GM21390 (cell line): ENCODE measurements around the gene PRR13.
"Not testable (repeated sequence)": the region's sequence is repeated elsewhere in the genome, so short reads cannot be mapped to it uniquely, and the experiment has no call there.

Experiments used
- ATAC-seq: cut with Tn5 transposase; IDR thresholded peaks from one replicate; pipeline ENCODE4 v1.9.1; 2021; ENCODE audit not compliant: unreplicated experiment

The PRR13 gene

DNA sequence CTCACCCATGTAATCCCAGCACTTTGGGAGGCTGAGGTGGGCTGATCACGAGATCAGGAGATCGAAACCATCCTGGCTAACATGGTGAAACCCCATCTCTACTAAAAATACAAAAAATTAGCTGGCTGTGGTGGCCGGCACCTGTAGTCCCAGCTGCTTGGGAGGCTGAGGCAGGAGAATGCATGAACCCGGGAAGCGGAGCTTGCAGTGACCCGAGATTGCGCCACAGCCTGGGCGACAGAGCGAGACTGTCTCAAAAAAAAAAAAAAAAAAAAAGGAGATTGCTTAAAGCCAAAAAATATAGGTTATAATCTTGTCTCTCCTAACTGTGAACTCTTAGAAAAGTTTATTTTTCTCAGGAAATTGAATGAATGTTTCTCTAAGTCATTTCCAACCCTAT, 6.2 kb upstream of the PRR13 start:
- ATAC-seq = not testable (repeated sequence)

DNA sequence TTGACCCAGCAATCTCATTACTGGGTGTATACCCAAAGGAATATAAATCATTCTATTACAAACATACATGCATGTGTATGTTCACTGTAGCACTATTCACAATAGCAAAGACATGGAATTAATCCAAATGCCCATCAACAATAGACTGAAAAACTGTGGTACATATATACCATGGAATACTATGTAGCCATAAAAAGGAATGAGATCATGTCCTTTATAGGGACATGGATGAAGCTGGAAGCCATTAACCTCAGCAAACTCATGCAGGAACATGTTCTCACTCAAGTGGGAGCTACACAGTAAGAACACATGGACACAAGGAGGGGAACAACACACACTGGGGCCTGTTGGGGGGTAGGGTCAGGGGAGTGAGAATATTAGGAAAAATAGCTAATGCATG, 2.0 kb upstream of the PRR13 start:
- ATAC-seq = not testable (repeated sequence)

DNA sequence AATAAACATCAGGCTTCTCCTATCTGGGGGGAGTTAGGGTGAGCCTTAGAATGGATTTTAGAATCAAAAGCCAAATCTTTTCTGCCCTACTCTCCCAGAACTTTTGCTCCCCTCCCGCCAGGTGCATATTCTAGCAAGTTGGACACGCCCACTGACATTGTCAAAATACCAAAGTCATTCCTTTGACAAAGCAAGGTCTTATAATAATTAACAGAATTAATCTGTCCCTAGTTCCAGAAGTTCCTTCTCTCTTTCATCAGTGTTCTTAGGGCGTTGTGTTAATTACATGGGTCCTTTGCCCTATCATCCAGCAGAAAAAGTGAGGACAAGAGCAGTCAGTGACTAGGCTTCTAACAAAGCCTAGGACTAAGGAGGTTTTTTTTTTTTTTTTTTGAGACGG, 2.4 kb downstream of the PRR13 start:
- ATAC-seq = no peak

DNA sequence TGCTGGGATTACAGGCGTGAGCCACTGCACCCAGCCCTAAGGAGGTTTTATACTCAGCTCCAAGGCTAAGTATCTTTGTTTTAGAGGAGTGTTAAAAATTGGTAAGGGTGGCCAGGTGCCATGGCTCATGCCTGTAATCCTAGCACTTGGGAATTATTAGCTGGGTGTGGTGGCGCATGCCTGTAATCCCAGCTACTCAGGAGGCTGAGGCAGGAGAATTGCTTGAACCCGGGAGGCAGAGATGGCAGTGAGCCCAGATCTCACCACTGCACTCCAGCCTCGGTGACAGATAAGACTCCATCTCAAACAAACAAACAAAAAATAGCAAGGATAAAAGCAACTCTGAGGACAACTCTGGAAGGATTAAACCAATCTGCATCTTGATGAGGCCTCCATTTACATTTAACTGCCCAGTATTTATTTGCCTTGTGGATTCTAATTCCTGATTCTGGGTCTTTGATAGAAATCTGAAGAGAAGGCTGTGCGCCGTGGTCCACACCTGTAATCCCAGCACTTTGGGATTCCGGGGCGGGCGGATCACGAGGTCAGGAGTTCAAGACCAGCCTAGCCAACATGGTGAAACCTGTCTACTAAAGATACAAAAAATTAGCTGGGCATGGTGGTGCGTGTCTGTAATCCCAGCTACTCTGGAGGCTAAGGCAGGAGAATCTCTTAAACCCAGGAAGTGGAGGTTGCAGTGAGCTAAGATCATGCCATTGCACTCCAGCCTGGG, 3.2 kb downstream of the PRR13 start:
- not testable (repeated sequence) for ATAC-seq

DNA sequence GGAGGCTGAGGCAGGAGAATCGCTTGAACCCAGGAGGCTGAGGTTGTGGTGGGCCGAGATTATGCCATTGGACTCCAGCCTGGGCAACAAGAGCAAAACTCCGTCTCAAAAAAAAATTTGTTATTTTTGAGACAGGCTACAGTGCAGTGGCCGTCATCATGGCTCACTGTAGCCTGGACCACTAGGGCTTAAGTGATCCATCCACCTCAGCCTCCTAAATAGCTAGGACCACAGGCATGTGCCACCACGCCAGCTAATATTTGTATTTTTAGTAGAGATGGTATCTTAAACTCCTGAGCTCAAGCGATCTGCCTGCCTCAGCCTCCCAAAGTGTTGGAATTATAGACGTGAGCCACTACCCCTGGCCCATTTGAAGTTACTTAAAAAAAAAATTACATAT, 9.4 kb downstream of the PRR13 start:
- no peak for ATAC-seq

DNA sequence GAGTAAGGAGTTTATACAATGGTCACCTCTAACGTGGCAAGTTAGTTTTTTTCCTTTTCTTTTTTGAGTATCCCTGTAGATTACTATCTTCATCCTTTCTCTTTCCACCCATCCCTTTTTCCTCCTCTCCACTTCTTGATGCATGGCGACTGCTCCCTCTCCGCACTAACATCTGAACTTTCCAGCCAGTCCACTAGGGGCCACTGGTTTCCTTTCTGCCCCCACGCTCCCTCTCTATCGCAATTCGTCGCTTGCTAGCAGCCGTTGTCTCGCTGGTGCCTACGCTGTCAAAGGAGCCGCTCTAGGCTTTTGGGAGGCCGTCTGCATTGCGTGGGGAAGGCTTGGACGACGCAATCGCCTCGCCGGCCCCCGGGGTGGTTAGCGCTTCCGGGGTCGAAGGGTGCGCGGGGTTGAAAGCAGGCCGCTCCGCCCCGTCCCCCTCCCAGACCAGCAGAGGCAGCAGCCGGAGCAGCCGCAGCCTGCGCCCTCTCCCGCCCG, 10.2 kb downstream of the PRR13 start, which contains the start of gene PCBP2:
Gene PCBP2, plus strand, starts transcription at position 442 of the 498 bp plus-strand sequence. CDS start 2,699 bp downstream, outside the sequence.
- ATAC-seq = peak; percentile 95

DNA sequence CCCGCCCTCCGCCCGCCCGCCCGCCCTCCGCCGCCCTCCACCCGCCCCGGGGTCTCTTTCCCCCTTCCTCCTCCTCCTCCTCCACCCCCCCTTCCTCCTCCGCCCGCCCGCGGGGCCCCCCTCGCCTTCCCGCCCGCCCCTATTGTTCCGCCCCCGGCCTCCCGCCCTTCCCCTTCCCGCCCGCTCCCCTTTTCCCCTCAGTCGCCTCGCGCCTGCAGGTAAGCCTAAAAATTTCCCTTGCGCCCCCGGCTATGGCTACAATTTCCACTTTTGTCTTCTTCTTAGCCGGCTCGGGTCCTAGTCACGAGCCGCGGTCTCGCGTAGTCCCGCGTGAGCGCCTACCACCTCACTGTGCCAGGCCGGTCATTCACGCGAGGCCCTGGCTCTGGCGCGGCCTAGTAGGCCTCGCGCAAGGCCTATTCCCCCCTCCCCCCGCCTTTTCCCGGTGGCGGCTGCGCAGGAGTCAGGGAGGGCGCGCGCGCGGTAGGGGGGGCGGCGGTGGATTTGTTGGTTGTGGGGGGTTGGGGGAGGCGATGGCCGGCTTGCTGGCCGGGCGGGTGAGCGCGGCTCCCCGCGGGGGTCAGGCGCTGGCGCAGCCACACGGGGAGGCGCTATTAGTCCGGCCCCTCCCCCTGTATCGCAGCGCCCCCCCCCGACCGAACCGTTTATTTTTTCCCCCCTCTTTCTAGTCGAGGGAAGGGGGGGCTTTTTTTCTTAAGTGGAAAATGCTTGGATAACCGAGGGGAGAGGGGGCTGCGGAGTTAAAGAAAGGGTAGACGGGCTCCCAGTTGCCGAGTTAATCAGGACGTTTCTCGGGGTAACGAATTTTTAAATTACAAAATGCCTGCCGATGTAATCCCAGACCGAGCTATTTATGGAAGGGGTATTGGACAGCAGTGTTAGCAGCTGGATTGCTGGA, 10.9 kb downstream of the PRR13 start:
- ATAC-seq = no peak

DNA sequence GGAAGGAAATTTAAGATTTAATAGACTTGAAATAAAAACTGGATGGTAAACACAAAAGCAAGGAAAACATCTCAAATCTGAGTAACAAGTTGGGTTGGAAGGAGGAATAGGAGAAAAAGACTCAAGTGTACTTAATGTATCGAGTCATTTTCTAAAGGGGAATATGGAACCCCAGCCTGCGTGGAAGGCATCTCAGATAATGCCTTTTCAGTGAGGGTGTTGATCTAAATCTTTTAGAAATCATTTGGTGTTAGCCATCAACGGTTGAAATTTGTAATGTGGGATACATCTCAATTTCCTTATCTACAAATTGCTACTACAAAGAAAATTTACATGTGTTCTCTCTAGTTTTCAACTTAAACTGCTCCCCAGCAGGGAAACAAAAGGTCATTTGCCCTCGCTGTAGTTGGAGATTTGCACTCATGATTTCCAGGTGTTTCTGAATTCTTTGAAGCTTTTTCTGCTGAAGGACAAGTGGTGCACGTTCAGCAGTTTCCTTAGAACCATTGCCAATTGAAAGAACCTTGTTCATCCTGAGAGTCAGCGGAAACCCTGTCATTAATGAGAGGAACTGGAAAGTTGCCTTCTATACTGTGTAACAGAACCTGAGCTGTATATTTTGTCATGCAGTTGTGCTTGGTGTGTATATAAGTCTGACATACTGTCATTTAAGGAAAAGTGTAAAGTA, 12.6 kb downstream of the PRR13 start:
- no peak for ATAC-seq

DNA sequence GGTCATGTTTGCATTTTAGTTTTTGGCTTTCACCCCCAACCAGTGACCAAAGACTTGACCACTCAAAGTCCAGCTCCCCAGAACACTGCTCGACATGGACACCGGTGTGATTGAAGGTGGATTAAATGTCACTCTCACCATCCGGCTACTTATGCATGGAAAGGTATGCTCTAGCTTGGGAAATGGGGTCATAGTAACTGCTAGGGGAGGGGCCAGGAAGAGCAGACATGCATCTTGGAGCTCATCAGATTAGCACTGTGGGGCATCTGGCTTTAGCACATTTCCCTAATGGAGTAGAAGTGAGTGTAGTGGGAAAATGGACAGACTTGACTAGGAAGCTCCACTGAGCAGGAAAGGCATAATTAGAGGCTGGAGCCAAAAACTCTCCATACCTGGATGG, 13.2 kb downstream of the PRR13 start:
- ATAC-seq = no peak

DNA sequence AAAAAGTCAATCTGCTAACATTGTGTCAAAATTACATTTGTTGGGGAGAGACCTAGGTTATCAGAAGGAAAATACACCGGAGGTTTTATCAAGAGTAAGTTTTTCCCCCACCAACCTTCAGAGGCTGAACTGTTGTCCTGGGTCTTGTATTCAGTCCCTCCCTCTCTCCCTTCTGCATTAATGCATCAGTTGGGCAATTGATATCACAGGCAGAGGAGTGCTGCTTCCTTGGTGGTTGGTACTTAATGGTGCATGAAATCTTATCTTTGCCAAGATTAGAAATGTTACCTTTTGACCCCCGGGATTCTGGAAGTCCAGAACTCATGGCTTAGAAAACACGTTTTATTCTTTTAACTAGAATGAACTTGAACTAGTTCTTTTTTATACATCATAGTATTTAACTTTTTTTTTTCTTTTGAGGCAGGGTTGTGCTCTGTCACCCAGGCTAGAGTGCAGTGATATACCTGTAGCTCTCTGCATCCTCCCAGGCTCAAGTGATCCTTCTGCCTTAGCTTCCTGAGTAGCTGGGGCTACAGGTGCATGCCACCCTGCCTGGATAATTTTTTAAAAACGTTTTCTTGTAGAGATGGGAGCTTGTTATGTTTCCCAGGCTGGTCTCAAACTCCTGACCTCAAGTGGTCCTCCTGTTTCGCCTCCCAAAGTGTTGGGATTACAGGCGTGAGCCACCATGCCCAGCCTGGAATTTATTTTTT, 15.3 kb downstream of the PRR13 start:
- no peak for ATAC-seq

DNA sequence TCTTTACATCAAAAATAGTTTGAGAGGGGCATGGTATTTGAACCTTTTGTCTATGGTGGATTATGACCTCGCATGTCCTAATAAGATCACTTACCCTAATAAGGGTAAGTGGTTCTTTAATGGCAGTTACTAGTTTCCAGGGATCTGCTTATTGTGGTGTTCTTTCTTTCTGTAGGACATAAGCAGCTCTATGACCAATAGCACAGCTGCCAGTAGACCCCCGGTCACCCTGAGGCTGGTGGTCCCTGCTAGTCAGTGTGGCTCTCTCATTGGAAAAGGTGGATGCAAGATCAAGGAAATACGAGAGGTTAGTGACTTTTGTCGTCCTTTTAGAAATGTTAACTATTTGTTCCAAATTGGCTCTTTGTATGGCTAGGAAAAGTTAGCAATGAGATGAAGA, 17.6 kb downstream of the PRR13 start:
- no peak for ATAC-seq

DNA sequence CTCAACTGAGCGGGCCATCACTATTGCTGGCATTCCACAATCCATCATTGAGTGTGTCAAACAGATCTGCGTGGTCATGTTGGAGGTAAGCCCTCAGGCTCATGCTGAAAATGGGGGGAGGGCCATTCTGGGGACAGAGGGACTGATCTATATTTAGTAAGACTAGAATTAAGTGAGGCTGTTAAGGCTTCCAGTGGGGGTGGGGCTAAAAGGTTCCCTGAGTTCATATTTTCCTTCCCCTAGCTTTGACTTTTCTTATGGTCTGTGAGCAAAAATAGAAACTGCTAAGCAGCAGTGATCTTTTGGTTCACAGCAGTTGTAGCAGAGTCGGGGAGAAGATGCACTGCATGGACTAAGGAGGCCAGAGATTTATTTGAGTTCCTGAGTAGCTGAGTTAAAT, 19.5 kb downstream of the PRR13 start:
- no peak for ATAC-seq

DNA sequence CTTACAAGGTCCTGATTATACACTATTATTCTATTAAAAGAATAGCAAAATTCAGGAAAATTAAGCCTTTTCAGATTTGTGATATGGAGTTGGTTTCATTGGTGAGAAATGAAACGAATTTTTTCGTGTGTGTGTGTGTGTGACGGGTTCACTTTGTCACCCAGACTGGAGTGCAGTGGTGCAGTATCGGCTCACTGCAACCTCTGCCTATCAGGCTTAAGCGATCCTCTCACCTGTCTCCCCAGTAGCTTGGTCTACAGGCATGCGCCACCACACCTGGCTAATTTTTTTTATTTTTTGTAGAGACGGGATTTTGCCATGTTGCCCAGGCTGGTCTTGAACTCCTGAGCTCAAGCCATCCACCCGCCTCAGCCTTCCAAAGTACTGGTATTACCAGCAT, 20.1 kb downstream of the PRR13 start:
- ATAC-seq = no peak

DNA sequence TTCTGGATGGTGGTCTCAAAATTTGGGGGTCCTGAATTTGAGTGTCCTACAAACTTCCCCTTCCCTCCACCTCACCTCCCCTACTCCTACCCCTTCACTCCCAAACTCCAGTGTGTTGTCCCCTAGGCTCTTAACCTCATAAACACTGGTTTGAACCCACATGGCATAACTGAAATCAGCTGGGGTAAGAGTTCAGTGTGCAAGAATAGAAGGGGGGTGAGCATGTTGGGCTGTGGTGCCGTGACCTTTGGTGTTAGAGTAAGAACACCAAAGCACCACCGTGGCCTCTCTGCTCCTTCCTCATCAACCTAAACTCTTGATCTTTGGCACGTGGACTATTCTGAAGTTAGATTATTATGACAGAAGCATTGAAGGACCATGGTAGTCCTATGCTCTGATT, 21.4 kb downstream of the PRR13 start:
- ATAC-seq = no peak

DNA sequence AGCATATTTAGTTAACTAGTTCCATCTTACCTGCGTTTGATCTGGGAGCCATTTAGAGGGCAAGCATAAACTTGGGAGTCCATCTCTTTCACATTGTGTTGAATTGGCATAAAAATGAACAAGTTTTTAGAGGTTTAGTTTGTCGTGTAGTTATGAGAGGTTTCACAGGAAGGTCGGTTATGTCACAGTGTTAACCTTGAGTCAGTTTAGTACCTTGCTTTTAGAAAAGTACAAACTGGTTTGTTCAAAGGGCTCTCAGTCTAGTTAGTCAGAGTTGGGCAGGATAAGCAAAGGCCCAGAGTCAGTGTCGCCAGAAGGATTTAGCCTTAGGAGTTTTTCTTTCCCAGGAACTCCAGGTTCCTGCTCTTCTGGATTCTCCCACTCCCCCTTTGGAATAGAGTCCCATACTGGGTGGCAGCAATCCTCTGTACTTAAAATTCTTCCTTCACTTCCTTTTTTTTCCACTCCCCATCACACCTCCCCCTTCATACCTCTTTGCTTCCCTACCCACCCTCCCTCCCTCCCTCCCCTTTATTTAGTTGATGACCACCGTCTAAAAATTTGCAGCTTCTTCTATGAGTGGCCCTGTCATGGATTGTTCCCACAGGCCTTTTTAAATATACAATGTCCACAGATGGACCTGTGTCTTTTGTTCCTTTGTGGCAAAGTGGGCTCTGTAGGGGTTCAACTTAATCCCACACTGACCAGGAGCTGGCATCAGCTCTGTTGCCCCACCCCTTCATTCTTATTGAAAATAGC, 22.4 kb downstream of the PRR13 start:
- ATAC-seq = no peak

DNA sequence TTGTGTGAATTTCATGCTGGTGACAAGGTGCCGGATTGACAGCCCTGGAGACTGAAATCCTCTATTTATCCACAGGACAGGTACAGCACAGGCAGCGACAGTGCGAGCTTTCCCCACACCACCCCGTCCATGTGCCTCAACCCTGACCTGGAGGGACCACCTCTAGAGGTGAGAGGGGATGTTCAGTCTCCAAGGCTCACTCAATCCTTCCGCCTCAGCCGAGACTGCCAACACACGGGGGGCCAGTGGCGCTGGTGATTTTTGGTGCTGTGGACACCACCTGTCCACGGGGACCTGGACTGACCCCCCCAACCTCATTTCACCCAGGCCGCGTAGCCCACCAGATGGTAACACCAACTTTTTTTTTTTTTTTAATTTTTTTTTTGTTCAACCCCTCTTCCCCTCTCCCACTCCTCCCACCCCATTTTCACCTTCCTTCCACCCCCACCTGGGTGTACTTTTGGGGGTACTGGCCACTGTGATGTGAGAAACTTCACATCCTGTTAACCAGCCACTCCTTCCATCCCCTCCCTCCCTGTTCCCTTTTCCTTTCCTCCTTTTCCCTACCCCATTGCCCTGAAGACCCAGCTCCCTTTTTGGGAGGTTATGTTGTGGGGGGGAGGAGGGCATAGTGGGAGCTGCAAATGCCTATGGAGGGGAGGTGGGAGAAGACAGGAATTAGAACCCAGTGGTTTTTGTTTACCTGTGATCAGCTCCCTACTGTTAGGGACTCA, 23.3 kb downstream of the PRR13 start:
- no peak for ATAC-seq

DNA sequence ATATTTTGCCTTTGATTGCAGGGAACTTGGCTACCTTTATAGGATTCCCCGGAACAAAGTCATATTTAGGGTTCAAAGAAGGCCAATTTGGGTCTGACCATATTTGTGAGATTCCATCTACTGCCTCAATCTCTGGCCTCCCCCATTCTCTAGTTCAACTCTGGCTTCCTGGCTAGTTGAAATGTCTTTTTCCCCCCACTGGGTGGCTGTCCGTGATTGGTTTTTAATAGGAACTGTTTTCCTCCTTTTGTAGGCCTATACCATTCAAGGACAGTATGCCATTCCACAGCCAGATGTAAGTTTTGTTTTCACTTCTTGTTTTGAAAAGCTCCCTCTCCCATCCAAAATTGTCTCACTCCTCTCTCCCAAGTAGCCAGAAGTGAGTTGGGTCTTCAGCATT, 24.1 kb downstream of the PRR13 start:
- ATAC-seq = no peak

DNA sequence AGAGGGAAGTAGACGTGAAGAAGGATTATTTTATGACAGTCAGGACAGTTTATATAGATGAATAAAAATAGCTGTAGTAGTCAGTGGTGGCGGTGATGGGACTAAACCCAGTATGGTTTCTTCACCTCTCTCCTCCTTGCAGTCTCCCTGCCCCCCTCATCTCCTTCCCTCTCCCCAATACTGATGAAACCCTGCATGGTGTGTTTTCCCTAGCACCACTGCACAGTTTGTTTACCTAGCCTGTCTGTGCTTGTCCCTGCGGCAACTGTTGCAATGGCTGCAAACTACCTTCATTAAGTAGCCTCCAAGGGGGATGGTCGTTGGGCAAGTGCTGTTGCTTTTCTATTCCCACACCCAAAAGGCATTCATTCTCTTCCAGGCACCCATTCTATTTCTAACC, 25.1 kb downstream of the PRR13 start:
- no peak for ATAC-seq

DNA sequence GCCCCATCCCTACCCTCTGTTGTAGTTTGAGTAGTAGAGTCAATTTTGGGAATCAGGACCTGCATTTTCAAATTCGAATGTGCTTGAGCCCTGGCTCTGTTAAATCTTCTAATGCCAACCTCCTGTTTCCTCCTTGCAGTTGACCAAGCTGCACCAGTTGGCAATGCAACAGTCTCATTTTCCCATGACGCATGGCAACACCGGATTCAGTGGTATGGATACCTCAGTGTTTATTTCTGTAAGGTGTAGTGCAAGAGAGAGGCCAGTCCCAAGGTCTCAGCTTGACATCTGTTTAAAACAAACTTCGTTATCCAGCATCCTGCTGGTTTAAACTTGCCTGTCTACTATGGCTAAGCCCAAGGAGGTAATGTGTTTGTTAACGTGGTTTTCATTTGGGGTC, 25.5 kb downstream of the PRR13 start:
- no peak for ATAC-seq
